GM12878 (cell line): ENCODE data around the gene DHX30.

Experiments used
- BACH1 ChIP-seq: fragments of 450-650 bp; IDR thresholded peaks from 2 replicates; pipeline ENCODE4 v1.6.1; 2017; ENCODE audit warnings: mild to moderate bottlenecking, borderline replicate concordance
- CEBPB ChIP-seq, 2 experiments: fragments of 150-350 bp in 1 of 2; IDR thresholded peaks; 2 replicates each; pipeline ENCODE4 v1.6.1; 2012 to 2014; ENCODE audit warnings: low read depth in 2 of 2, low read length in 2 of 2, borderline replicate concordance in 1 of 2, inconsistent platforms in 1 of 2
- CTCF ChIP-seq, 3 experiments: IDR thresholded peaks in 2 of 3; conservative IDR thresholded peaks in 1 of 3; 2 replicates each; pipeline ENCODE4 v1.5.1; 2011; ENCODE audit warnings: low read depth in 3 of 3, low read length in 3 of 3, mild to moderate bottlenecking in 3 of 3, control low read depth in 2 of 3, moderate library complexity in 2 of 3, inconsistent platforms in 1 of 3, mixed read lengths in 1 of 3; ENCODE audit not compliant: control insufficient read depth in 2 of 3, insufficient read depth in 1 of 3; ENCODE audit errors: extremely low read depth in 1 of 3

GRCh38 chr3:47761046-47761445 is 41.9 kb upstream of the DHX30 start:
- TF ChIP-seq CTCF (IDR thresholded peaks at IDR 0.05 in 2 of 3, conservative IDR thresholded peaks at IDR 0.05 in 1 of 3; ENCODE audit: control insufficient read depth in 2 of 3, extremely low read depth in 1 of 3, insufficient read depth in 1 of 3, low read depth in 3 of 3, low read length in 3 of 3) (no peak), BACH1 (no peak), CEBPB (IDR thresholded peaks at IDR 0.05; ENCODE audit: borderline replicate concordance in 1 of 2, low read depth in 2 of 2, low read length in 2 of 2) (no peak)
